ENCODE measurements around the gene UHMK1.
"Not testable (repeated sequence)": the region's sequence is repeated elsewhere in the genome, so short reads cannot be mapped to it uniquely, and the experiment has no call there.

The UHMK1 gene, protein sequence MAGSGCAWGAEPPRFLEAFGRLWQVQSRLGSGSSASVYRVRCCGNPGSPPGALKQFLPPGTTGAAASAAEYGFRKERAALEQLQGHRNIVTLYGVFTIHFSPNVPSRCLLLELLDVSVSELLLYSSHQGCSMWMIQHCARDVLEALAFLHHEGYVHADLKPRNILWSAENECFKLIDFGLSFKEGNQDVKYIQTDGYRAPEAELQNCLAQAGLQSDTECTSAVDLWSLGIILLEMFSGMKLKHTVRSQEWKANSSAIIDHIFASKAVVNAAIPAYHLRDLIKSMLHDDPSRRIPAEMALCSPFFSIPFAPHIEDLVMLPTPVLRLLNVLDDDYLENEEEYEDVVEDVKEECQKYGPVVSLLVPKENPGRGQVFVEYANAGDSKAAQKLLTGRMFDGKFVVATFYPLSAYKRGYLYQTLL

DNA sequence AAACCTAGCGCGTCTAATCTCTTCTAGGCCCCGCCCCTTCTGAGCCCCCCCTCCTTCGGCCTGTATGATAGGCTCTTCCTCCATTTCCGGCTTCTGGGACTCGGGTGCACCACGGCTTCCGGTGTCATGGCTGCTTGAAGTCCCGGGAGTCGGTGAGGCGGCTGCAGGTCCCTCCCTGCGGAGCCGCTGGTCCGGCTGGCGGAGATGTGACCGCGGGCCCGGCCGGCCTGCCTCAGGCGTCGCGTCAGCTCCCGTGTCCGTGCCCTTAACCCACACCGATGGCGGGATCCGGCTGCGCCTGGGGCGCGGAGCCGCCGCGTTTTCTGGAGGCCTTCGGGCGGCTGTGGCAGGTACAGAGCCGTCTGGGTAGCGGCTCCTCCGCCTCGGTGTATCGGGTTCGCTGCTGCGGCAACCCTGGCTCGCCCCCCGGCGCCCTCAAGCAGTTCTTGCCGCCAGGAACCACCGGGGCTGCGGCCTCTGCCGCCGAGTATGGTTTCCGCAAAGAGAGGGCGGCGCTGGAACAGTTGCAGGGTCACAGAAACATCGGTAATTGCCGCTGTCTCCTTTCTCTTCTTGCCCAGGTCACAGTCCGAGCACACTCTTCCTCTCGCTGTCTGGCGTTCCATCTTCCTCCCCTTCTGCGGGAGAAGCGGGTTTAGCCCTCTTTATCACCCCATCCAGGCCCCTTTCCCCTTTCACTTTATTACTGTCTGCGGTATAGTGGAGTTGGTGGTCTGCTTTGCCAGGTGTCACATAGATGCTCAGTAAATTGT, at the start of gene UHMK1:
TSS of gene UHMK1 (plus strand) at position 96 of the 773 bp plus-strand sequence. CDS start at position 279, 183 bp downstream.
- peak; percentile 92 for DNase-seq (ENCODE audit: low spot score)

GRCh38 chr1:162454361-162454760, 43.3 kb upstream of the UHMK1 start:
- DNase-seq (ENCODE audit: low spot score): not testable (repeated sequence)

DNA sequence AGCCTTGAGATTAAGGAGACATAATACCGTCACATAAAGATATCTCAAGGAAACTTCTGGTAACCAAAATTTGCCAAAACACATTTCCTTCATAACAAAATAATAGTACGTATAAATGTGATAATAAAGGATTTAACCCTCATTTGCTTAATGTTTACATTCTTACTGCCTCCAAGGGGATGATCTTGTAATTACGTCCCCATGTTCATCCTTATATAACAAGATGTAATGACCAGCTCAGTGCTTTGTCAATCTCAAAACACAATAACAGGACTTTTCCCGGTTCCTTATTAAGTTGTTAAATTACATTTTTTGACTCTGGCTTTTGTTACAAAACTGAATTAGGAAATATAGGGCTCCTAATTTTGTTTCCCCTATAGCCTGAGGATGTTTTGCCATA, 41.3 kb upstream of the UHMK1 start:
- no peak for DNase-seq (ENCODE audit: low spot score)

- no peak for DNase-seq (ENCODE audit: low spot score)
These were observed 39.4 kb upstream of the UHMK1 start for GRCh38 chr1:162458236-162458635.

DNA sequence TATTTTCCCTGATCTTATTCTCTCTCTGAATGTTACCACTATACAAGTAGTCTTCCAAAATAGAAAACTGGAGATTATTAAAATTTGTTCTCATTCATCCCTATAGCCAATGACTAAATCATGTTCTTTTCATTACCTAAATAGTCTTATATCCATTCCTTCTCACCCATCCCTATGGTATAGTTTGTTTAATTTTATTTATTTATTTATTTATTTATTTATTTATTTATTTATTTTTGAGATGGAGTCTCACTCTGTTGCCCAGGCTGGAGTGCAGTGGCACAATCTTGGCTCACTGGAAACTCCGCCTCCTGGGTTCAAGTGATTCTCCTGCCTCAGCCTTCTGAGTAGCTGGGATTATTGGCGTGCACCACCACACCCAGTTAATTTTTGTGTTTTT, 35.2 kb upstream of the UHMK1 start:
- DNase-seq (ENCODE audit: low spot score): not testable (repeated sequence)

- DNase-seq (ENCODE audit: low spot score): no peak
These were observed 34.6 kb upstream of the UHMK1 start for GRCh38 chr1:162463021-162463420.

GRCh38 chr1:162466797-162467196, 30.8 kb upstream of the UHMK1 start:
- DNase-seq (ENCODE audit: low spot score): no peak

- no peak for DNase-seq (ENCODE audit: low spot score)
These were observed 27.4 kb upstream of the UHMK1 start for GRCh38 chr1:162470216-162470615.

DNA sequence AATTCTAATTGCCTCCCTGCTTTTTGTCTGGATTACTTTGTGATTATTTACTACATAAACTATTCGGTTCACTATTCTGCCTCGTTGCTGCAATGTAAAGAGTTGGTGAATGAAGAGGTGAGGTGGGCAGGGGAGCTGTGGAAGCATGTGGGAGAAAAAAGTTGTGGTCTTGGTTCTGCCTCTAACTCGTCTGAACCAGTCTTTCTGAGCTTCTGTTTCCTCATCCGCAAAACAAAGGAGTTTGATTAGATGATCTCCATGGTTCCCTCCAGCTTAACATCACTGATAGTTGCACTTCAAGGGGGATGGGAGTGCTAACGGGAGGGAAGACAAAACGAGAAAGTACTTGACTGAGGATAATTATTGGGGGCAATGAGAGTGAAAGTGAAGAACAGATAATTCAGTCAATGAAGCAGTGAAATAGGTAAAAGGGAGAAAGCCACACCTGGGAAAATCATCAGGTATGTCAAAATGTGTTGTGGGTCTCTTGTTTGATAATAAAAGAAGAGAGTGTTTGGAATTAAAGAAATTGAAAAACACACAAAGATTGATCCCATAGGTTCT, 26.2 kb upstream of the UHMK1 start:
- no peak for DNase-seq (ENCODE audit: low spot score)

- DNase-seq (ENCODE audit: low spot score): no peak
These were observed 22.5 kb upstream of the UHMK1 start for GRCh38 chr1:162475089-162475488.

DNA sequence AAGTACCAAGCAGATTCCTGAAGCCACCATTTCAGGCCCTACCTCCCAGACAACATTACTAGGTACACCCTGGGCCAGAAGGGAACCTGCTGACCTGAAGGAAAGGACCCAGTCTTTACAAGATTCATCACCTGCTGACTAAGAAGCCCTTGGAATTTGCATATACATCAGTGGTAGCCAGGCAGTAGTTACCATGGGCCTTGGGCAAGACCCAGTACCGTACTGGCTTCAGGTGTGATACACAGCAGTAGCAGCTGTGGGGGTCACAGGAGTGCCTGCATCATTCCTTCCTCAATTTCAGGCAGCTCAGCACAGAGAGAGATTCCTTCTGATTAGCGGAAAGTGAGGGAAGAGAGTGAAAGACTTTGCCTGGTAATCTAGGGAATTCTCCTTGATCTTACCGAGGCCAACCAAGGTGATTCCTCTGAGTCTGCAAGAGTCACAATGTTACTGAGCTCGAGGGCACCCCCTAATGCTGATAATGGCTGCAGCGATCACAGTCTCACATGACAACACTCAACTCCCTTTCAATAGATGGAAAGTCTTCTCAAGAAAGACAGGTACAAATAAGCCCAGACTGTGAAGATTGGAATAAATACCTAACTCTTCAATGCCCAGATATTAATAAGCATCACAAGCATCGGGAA, 22.0 kb upstream of the UHMK1 start:
- DNase-seq (ENCODE audit: low spot score): no peak

DNA sequence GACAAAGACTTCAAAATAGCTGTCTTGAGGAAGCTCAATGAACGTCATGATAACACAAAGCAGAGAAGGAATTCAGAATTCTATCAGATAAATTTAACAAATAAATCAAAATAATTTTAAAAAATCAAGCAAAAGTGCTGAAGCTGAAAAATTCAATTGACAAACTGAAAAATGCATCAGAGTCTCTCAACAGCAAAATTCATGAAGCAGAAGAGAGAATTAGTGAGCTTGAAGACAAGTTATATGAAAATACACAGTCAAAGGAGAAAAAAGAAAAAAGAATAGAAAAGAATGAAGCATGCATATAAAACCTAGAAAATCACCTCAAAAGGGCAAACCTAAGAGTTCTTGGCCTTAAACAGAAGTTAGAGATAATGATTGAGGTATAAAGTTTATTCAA, 21.0 kb upstream of the UHMK1 start:
- DNase-seq (ENCODE audit: low spot score): no peak

DNA sequence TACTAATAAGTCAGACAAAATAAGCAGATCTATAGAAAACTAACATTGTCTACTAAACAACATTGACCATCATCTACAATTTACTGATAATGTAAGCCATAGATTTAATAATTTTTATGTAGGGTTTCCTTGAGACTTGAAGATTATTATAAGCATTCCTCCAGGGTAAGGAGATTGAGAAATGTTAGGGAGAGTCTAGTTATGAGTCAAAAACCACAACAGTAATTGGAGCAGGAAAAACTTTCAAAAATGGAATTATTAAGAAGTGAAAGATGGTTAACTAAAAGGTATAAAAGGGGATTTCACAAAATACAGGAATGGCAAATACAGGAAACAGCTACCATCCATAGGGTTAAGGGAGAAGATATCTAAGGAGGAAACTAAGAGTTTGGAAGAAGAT, 12.4 kb upstream of the UHMK1 start:
- DNase-seq (ENCODE audit: low spot score): peak; percentile 41

- no peak for DNase-seq (ENCODE audit: low spot score)
These were observed 10.4 kb upstream of the UHMK1 start for GRCh38 chr1:162487241-162487640.

DNA sequence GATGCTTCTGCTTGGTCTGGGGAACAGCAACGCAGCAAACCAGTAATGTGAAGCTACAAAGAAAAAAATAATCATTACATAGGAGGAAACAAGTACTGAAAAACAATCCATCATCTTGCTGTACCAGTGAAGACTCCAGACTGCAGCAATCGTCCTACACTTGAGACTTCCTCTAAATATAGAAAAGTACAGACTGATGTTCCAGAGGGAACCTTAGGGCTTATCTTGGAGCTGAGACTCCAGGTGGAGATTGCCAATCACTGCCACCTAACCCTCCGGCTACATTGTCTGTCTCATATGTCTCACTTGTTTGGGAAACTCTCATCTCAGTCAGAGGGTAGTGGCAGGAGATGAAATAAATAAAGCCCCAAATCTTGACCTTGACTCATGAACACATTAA, 9.4 kb upstream of the UHMK1 start:
- no peak for DNase-seq (ENCODE audit: low spot score)

DNA sequence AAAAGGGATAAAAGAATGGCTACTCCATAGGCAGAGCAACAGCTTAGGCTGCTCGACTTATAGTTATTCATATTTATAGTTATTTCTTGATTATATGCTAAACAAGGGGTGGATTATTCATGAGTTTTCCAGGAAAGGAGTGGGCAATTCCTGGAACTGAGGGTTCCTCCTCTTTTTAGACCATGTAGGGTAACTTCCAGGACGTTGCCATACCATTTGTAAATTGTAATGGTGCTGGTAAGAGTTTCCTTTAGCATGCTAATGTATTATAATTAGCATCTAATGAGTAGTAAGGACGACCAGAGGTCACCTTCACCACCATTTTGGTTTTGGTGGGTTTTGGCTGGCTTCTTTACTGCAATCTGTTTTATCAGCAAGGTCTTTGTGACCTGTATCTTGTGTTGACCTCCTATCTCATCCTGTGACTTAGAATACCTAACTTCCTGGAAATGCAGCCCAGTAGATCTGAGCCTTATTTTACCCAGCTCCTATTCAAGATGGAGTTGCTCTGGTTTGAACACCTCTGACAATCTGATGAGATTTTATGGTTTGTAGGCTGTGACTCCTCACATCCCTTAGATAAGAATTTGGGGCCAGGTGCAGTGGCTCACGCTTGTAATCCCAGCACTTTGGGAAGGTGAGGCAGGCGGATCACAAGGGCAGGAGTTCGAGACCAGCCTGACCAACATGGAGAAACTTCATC, 1.9 kb upstream of the UHMK1 start:
- not testable (repeated sequence) for DNase-seq (ENCODE audit: low spot score)

GRCh38 chr1:162497104-162497722, 405 bp upstream of the UHMK1 start:
- DNase-seq (ENCODE audit: low spot score): no peak

- peak; percentile 8 for DNase-seq (ENCODE audit: low spot score)
These were observed 835 bp downstream of the UHMK1 start for GRCh38 chr1:162498496-162498810.

- DNase-seq (ENCODE audit: low spot score): peak; percentile 8
These were observed 3.2 kb downstream of the UHMK1 start for GRCh38 chr1:162500805-162501204.

DNA sequence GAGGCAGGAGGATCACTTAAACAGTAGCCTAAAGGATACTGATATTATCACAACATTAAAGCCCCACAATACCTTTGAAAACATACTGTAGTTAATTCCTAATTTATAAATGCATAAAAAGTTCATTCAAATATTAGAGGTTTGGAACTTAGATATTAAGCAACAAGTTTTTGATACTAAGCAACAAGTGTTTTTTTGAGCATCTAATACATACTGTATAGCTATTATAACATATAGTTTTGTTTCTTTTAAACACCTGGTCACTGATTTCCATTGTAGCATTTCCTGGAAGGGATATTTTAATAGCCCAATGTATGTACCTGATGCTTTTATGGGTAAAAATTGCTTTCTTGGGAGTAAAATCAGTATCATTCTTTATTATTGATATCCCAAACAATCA, 4.5 kb downstream of the UHMK1 start:
- DNase-seq (ENCODE audit: low spot score): no peak

GRCh38 chr1:162502928-162503327, 5.3 kb downstream of the UHMK1 start:
- peak; percentile 42 for DNase-seq (ENCODE audit: low spot score)

- no peak for DNase-seq (ENCODE audit: low spot score)
These were observed 29.7 kb downstream of the UHMK1 start for GRCh38 chr1:162527314-162527713.

All from AG08396 (cell line).